GM10248 (cell line): ENCODE data around the gene PCDHB16.
A peak's percentile ranks its signal among the peaks of the same experiment; 100 is the strongest.
"Not testable (repeated sequence)": the region's sequence is repeated elsewhere in the genome, so short reads cannot be mapped to it uniquely, and the experiment has no call there.

ENCODE experiments used
- CTCF ChIA-PET: fragments of 300-600 bp; sonication (Branson Sonifier 250); formaldehyde crosslinking; extraction: SDS; loops from one replicate; lab custom pipeline; 2021; ENCODE audit warnings: antibody characterized with exemption; lab: Yijun Ruan, JAX
- POLR2A ChIA-PET: fragments of 350-650 bp; sonication (Branson Sonifier 250); formaldehyde crosslinking; extraction: SDS; loops from one replicate; lab custom pipeline; 2020; ENCODE audit warnings: antibody characterized with exemption; lab: Yijun Ruan, JAX
- DNase-seq: peaks from one replicate; pipeline ENCODE4 v3.0.0; 2012; ENCODE audit errors: extremely low spot score
- TF ChIP-seq, protein P1 (sequence below): IDR thresholded peaks from 2 replicates; pipeline ENCODE4 v1.5.1; 2012; ENCODE audit warnings: mild to moderate bottlenecking, low read depth; ENCODE audit errors: extremely low read depth, missing control alignments, control extremely low read depth

The PCDHB16 gene

DNA sequence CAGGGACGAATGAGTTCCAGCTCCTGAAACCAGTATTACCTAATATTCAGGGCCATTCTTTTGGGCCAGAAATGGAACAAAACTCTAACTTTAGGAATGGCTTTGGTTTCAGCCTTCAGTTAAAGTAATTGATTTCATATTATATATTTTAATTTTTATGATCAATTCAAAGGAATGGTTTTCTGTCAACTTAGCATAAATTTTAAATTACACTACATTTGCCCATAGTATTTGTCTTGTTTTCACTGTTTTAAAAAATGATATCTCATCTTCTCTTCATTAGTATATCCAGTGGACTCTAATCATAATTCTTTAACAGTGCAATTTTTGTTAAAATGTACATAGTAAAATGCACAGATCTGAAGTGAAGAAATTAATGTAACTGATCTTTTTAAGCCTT, 1.9 kb upstream of the PCDHB16 start:
- TF ChIP-seq, protein P1, sequence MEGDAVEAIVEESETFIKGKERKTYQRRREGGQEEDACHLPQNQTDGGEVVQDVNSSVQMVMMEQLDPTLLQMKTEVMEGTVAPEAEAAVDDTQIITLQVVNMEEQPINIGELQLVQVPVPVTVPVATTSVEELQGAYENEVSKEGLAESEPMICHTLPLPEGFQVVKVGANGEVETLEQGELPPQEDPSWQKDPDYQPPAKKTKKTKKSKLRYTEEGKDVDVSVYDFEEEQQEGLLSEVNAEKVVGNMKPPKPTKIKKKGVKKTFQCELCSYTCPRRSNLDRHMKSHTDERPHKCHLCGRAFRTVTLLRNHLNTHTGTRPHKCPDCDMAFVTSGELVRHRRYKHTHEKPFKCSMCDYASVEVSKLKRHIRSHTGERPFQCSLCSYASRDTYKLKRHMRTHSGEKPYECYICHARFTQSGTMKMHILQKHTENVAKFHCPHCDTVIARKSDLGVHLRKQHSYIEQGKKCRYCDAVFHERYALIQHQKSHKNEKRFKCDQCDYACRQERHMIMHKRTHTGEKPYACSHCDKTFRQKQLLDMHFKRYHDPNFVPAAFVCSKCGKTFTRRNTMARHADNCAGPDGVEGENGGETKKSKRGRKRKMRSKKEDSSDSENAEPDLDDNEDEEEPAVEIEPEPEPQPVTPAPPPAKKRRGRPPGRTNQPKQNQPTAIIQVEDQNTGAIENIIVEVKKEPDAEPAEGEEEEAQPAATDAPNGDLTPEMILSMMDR, result no peak
- ChIA-PET CTCF (no interaction called here), POLR2A (no interaction called here)
- DNase-seq, result no peak

DNA sequence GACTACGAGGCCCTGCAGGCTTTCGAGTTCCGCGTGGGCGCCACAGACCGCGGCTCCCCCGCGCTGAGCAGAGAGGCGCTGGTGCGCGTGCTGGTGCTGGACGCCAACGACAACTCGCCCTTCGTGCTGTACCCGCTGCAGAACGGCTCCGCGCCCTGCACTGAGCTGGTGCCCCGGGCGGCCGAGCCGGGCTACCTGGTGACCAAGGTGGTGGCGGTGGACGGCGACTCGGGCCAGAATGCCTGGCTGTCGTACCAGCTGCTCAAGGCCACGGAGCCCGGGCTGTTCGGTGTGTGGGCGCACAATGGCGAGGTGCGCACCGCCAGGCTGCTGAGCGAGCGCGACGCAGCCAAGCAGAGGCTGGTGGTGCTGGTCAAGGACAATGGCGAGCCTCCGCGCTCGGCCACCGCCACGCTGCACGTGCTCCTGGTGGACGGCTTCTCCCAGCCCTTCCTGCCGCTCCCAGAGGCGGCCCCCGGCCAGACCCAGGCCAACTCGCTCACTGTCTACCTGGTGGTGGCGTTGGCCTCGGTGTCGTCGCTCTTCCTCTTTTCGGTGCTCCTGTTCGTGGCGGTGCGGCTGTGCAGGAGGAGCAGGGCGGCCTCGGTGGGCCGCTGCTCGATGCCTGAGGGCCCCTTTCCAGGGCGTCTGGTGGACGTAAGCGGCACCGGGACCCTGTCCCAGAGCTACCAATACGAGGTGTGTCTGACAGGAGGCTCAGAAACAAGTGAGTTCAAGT, 2.1 kb downstream of the PCDHB16 start:
- POLR2A ChIA-PET, DNase-seq, CTCF ChIA-PET: not testable (repeated sequence)

DNA sequence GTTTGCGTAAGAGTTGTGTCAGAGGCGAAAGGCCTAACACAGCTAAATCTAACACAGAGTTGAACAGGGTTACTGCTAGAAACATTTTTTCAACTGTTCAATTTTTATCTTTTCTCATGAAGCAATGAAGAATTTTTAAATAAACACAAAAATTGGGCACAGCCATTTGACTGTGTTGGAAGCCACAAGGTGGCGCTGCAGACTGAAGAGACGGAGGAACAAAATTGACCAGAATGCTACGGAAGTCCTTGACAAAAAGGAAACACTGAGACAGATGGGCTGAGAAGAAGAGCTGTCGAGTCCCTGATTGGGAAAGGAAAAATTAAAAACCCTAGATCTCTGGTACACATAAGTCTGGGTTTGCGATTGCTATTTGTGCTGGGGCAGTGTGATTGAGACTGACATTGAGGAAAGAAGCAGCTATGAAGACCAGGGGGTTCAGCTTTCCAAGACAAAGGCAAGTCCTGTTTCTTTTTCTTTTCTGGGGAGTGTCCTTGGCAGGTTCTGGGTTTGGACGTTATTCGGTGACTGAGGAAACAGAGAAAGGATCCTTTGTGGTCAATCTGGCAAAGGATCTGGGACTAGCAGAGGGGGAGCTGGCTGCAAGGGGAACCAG, 4.8 kb downstream of the PCDHB16 start, which contains the start of gene PCDHB9:
TSS of gene PCDHB9 (plus strand) at position 265 of the 616 bp plus-strand sequence. CDS start at position 423, 158 bp downstream.
- TF ChIP-seq, protein P1, result peak; percentile 13
- POLR2A ChIA-PET, result no interaction called here
- CTCF ChIA-PET, result interaction anchor here (0.9 to 1.4 kb wide), 3 partner anchors 9 to 377 kb away, joined by 3 to 5 read pairs (median 5); no protein-coding TSS in a partner anchor
- no peak for DNase-seq

DNA sequence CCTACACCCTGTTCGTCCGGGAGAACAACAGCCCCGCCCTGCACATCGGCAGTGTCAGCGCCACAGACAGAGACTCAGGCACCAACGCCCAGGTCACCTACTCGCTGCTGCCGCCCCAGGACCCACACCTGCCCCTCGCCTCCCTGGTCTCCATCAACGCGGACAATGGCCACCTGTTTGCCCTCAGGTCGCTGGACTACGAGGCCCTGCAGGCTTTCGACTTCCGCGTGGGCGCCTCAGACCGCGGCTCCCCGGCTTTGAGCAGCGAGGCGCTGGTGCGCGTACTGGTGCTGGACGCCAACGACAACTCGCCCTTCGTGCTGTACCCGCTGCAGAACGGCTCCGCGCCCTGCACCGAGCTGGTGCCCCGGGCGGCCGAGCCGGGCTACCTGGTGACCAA, 6.5 kb downstream of the PCDHB16 start:
- DNase-seq, POLR2A ChIA-PET, CTCF ChIA-PET: not testable (repeated sequence)

DNA sequence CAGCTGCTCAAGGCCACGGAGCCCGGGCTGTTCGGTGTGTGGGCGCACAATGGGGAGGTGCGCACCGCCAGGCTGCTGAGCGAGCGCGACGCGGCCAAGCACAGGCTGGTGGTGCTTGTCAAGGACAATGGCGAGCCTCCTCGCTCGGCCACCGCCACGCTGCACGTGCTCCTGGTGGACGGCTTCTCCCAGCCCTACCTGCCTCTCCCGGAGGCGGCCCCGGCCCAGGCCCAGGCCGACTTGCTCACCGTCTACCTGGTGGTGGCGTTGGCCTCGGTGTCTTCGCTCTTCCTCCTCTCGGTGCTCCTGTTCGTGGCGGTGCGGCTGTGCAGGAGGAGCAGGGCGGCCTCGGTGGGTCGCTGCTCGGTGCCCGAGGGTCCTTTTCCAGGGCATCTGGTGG, 6.9 kb downstream of the PCDHB16 start:
- POLR2A ChIA-PET, DNase-seq, CTCF ChIA-PET: not testable (repeated sequence)

DNA sequence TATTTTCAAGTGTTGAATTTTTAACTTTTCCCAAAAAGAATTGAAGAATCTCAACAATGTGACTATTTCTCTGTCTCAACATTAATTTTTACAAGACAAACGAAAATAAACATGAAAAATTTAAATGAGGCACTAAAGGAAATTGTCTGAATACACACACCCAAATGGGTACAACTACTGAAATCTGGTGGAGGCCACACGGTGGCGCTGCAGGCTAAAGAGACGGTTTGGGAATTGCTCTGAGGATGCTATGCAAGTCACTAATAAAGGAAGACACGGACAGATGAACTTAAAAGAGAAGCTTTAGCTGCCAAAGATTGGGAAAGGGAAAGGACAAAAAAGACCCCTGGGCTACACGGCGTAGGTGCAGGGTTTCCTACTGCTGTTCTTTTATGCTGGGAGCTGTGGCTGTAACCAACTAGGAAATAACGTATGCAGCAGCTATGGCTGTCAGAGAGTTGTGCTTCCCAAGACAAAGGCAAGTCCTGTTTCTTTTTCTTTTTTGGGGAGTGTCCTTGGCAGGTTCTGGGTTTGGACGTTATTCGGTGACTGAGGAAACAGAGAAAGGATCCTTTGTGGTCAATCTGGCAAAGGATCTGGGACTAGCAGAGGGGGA, 10.0 kb downstream of the PCDHB16 start, which contains the start of gene PCDHB10:
TSS of gene PCDHB10 (plus strand) at position 244 of the 616 bp plus-strand sequence. CDS start at position 444, 200 bp downstream.
- ChIA-PET CTCF (interaction anchor here (1.1 kb wide), 2 partner anchors 9 to 128 kb away, joined by 3 to 5 read pairs; partner anchors contain the start of gene PCDHB16), POLR2A (no interaction called here)
- DNase-seq, result peak; percentile 20
- TF ChIP-seq, protein P1, result peak; percentile 18

DNA sequence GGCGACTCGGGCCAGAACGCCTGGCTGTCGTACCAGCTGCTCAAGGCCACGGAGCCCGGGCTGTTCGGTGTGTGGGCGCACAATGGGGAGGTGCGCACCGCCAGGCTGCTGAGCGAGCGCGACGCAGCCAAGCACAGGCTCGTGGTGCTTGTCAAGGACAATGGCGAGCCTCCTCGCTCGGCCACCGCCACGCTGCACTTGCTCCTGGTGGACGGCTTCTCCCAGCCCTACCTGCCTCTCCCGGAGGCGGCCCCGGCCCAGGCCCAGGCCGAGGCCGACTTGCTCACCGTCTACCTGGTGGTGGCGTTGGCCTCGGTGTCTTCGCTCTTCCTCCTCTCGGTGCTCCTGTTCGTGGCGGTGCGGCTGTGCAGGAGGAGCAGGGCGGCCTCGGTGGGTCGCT, 12.1 kb downstream of the PCDHB16 start:
- POLR2A ChIA-PET, DNase-seq, CTCF ChIA-PET: not testable (repeated sequence)

DNA sequence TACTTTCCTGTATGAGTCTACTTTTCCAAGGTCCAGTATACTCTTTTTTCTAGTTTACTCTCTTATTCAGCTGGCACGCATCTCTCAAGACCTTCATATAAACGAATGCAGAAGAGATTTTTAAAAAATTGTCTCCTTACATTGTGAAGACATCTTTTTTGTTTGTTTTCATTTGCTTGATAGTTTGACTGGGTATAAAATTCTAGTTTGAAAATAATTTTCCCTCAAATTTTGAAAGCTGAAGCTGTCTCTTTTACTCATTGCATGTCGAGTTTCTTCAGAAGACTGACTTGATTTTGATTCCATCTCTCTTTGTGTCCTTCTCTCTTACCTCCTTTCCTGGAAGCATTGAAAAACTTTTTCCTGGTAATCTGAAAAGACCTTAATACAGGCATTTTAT, 14.2 kb downstream of the PCDHB16 start:
- ChIA-PET CTCF (interaction anchor here (1.0 to 1.5 kb wide), 3 partner anchors 9 to 134 kb away, joined by 3 read pairs; partner anchors contain the start of genes PCDHB9 and PCDHGA1), POLR2A (no interaction called here)
- TF ChIP-seq, protein P1, result no peak
- DNase-seq, result no peak
